ENCODE results near the gene NUDT17. TPM values are rescaled to one million over a fixed set of nuclear protein-coding genes. Genes with fewer than 3 reads are reported as not detected.

NUDT17 gene
- total RNA-seq, 1 donor from 2014 or later = not detected

DNA sequence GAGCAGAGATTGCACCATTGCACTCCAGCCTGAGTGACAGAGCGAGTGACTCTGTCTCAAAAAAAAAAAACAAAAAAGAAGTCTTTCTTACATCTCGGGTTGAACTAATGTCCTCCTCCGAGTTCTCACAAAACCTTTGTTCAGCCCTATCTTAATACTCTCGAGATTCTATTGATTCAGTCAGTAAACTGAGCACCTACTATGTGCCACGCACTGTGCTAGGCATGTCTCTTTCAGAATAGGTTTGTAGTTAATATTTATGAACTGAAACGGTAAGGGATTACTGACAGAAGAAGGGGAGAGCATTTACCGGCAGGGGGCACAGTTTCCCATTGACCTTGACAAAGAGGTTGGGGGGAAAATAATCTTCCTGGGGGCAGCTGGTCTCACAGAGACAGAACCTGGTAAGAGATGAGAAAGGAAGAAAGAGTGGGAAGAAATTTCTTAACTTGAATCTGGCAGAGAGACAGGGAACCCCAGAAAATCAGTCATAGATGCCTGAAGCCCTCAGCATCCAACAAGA, 10.1 kb downstream of the NUDT17 start:
- Histone ChIP-seq H3K36me3 (peaks cover 60 to 62% of the 10 kb centered on the region in 2 donors), H3K9me3 (no peaks in the 10 kb centered on the region), H3K27ac (no peak overlapping the region), H3K4me3 (no peak overlapping the region), H3K4me1 (peaks cover 6 to 13% of the 10 kb centered on the region in 2 donors), H3K27me3 (no peaks in the 10 kb centered on the region)
- TF ChIP-seq, protein P1, sequence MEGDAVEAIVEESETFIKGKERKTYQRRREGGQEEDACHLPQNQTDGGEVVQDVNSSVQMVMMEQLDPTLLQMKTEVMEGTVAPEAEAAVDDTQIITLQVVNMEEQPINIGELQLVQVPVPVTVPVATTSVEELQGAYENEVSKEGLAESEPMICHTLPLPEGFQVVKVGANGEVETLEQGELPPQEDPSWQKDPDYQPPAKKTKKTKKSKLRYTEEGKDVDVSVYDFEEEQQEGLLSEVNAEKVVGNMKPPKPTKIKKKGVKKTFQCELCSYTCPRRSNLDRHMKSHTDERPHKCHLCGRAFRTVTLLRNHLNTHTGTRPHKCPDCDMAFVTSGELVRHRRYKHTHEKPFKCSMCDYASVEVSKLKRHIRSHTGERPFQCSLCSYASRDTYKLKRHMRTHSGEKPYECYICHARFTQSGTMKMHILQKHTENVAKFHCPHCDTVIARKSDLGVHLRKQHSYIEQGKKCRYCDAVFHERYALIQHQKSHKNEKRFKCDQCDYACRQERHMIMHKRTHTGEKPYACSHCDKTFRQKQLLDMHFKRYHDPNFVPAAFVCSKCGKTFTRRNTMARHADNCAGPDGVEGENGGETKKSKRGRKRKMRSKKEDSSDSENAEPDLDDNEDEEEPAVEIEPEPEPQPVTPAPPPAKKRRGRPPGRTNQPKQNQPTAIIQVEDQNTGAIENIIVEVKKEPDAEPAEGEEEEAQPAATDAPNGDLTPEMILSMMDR (IDR thresholded peaks at IDR 0.05) = no peak
- no peak for DNase-seq (ENCODE audit: low spot score in 2 of 2)
- intact Hi-C loops (cut with DNase I) = no loop called here

DNA sequence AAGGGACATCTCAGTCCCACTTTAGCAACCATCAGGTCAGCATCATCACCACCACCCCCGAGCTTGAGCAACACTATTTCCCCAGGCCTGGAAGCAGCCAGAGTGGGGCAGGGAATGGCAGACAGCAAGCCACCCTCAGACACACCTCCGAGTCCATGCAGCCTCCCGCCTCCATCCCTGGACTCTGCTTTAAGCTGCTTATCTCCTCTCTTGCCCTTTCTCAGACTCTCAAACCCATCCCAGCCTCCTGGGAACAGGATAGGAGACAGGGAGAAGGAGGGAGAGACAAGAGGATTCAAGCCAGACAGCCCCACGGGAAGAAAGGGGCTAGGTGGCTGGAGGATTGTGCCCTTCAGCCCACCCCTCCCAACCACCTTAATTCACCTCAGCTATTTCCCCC, 11.7 kb downstream of the NUDT17 start:
- peak overlapping the region; percentile 92 to 93 for H3K27ac ChIP-seq
- TF ChIP-seq, protein P1 (IDR thresholded peaks at IDR 0.05) = no peak
- H3K27me3 ChIP-seq = no peaks in the 10 kb centered on the region
- no peaks in the 10 kb centered on the region for H3K9me3 ChIP-seq
- peak overlapping the region in 1 of 2 donors; percentile 85 for H3K4me3 ChIP-seq
- no peak for DNase-seq (ENCODE audit: low spot score in 2 of 2)
- H3K36me3 ChIP-seq = peaks cover 44 to 45% of the 10 kb centered on the region in 2 donors
- intact Hi-C loops (cut with DNase I) = no loop called here
- H3K4me1 ChIP-seq = peaks cover 6 to 13% of the 10 kb centered on the region in 2 donors

DNA sequence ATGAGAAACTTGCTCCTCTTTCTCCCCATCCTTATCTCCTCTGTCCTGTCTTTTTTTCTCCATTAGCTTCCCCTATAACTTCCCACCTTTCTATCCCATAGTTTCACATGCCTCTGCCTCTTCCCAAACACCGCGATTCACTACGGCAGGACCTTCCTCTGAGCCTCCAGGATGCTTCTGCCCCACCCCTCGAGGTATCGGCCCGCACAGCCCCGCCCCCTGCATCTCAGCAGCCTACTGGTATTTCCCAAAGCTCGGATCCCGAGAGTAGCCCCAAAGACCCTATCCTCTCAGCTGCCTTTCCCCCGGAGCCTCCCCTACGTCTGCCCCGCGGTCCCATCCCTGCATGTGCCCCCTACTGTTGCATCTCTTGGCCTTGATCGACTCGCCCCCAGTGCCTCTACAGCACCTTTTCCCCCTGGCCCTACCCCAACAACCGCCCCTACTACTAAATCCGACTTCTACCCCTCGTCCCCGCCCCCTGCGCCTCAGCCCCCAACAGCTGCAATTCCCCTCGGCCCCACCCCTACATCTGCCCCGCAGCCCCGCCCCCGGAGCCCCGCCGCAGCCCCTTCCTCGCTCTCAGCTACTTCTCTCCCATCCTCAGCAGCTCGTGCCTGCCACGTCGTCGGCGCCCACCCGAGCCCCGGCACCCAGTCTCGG, 12.9 kb downstream of the NUDT17 start:
- H3K4me3 ChIP-seq = peak overlapping the region; percentile 85 to 92
- intact Hi-C loops (cut with DNase I) = no loop called here
- peaks cover 6 to 13% of the 10 kb centered on the region in 2 donors for H3K4me1 ChIP-seq
- peaks cover 32 to 33% of the 10 kb centered on the region in 2 donors for H3K36me3 ChIP-seq
- no peaks in the 10 kb centered on the region for H3K9me3 ChIP-seq
- TF ChIP-seq, protein P1 (IDR thresholded peaks at IDR 0.05) = no peak
- peak in 1 of 2 donors; percentile 78 for DNase-seq (ENCODE audit: low spot score in 2 of 2)
- H3K27me3 ChIP-seq = no peaks in the 10 kb centered on the region
- H3K27ac ChIP-seq = peak overlapping the region; percentile 92 to 93

DNA sequence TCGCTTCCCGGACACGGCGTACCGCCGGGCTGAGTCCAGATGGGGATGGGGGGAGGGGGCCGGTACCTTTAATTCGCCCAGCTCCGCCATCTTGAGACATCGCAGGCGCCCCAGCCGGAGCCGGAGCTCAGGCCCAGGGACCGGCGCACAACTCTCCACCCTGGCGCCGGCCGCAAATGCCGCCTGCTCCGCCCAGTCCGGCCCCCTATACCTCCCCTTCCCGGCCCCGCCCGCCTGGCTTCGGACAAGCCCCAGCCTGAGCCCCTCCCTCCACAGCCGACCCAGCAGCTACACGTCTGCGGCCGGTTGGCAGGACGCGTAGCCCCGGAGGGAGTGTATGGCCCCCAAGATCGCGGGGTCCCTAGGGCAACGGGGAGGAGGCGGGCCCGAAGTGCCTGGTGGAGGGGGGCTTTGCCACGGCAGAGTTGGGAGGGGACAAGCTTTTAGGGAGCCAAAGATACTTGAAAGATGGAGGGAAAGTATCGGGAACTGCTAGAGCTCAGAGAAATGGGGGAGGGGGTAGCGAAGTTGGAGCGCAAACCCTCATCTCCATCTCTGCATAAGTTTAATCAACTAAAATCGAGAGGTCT, 13.6 kb downstream of the NUDT17 start, which contains the start of gene PIAS3:
Gene PIAS3 (minus strand): TSS at position 181 of the 590 bp plus-strand sequence. CDS start 91 bp downstream, at position 90.
- peak; percentile 83 to 98 for DNase-seq (ENCODE audit: low spot score in 2 of 2)
- Histone ChIP-seq H3K4me1 (peaks cover 6 to 13% of the 10 kb centered on the region in 2 donors), H3K27ac (peak within 1 kb of the TSS; percentile 92 to 93), H3K36me3 (peaks cover 26 to 27% of the 10 kb centered on the region in 2 donors), H3K9me3 (no peaks in the 10 kb centered on the region), H3K4me3 (peak within 1 kb of the TSS; percentile 85 to 92), H3K27me3 (no peaks in the 10 kb centered on the region)
- TF ChIP-seq, protein P1 (IDR thresholded peaks at IDR 0.05) = no peak
- intact Hi-C loops (cut with DNase I) = loop anchor here (1.0 kb wide), 1 partner anchor 14 kb away; the partner anchor contains the start of gene NUDT17

DNA sequence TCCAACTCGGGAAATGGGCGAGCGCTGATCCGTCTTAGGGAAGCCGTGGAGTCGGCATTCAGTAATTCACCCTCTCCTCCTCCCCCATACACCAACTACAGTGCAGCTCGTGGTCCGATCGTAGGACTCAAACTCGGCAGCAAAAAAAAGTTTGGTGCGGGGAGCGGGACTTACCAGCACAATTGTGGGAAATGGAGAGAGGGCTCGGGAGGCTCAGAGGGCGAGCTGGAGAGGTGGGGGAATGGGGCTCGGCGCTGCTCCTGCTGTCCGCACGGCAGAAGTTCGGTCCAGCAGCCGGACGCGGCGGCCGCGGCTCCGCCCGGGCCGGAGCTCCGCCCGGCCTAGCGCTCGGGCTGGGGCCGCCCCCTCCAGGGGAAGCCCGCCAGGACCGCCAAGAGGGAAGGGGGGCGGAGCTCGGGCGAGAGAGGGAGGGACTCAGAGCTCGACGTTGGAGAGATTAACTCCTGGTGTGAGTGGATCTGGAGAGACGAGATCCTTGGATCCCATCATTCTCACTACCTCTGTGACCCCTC, 14.1 kb downstream of the NUDT17 start:
- H3K36me3 ChIP-seq = peaks cover 20 to 22% of the 10 kb centered on the region in 2 donors
- intact Hi-C loops (cut with DNase I) = loop anchor here (1.0 kb wide), 1 partner anchor 14 kb away; the partner anchor contains the start of gene NUDT17

More for the DNA sequence above, 14.1 kb downstream of the NUDT17 start:
- TF ChIP-seq, protein P1 (IDR thresholded peaks at IDR 0.05) = peak in 1 of 3 experiments; percentile 18
- H3K4me1 ChIP-seq = peaks cover 6 to 13% of the 10 kb centered on the region in 2 donors
- H3K9me3 ChIP-seq = no peaks in the 10 kb centered on the region
- DNase-seq (ENCODE audit: low spot score in 2 of 2) = peak; percentile 62 to 95
- peak overlapping the region; percentile 85 to 92 for H3K4me3 ChIP-seq
- H3K27me3 ChIP-seq = no peaks in the 10 kb centered on the region
- peak overlapping the region; percentile 92 to 93 for H3K27ac ChIP-seq
